GM21381 (cell line): ENCODE results near the gene TIMM29.
A peak's percentile ranks its signal among the peaks of the same experiment; 100 is the strongest.
"Not testable (repeated sequence)": the region's sequence is repeated elsewhere in the genome, so short reads cannot be mapped to it uniquely, and the experiment has no call there.

ENCODE experiments used
- ATAC-seq: cut with Tn5 transposase; IDR thresholded peaks from one replicate; pipeline ENCODE4 v1.9.1; 2021; ENCODE audit warnings: mild to moderate bottlenecking, moderate library complexity; ENCODE audit not compliant: unreplicated experiment

TIMM29 gene

GRCh38 chr19:10936661-10937084, 8.1 kb downstream of the TIMM29 start:
- no peak for ATAC-seq

GRCh38 chr19:10941649-10942048, 13.0 kb downstream of the TIMM29 start:
- not testable (repeated sequence) for ATAC-seq

- not testable (repeated sequence) for ATAC-seq
These were observed 14.8 kb downstream of the TIMM29 start for GRCh38 chr19:10943412-10943811.

- no peak for ATAC-seq
These were observed 16.7 kb downstream of the TIMM29 start for GRCh38 chr19:10945264-10945663.

GRCh38 chr19:10946958-10947657, 18.5 kb downstream of the TIMM29 start:
- no peak for ATAC-seq

GRCh38 chr19:10952809-10953208, 24.2 kb downstream of the TIMM29 start:
- ATAC-seq, result no peak

GRCh38 chr19:10959277-10959968, 30.8 kb downstream of the TIMM29 start:
- not testable (repeated sequence) for ATAC-seq

- peak; percentile 70 for ATAC-seq
These were observed 31.9 kb downstream of the TIMM29 start, which contains the start of gene SMARCA4 for GRCh38 chr19:10960314-10961072. Gene SMARCA4 (plus strand): TSS chr19:10961030. CDS start chr19:10984152, 23,122 bp downstream.

GRCh38 chr19:10961073-10961860, 32.7 kb downstream of the TIMM29 start:
- peak; percentile 30 for ATAC-seq

GRCh38 chr19:10962863-10963262, 34.3 kb downstream of the TIMM29 start:
- no peak for ATAC-seq

GRCh38 chr19:10963865-10964264, 35.3 kb downstream of the TIMM29 start:
- no peak for ATAC-seq

- ATAC-seq, result no peak
These were observed 36.3 kb downstream of the TIMM29 start for GRCh38 chr19:10964903-10965302.

GRCh38 chr19:10965398-10965797, 36.8 kb downstream of the TIMM29 start:
- ATAC-seq, result no peak

GRCh38 chr19:10966809-10967208, 38.2 kb downstream of the TIMM29 start:
- ATAC-seq, result no peak

- no peak for ATAC-seq
These were observed 40.0 kb downstream of the TIMM29 start for GRCh38 chr19:10968527-10969135.

- no peak for ATAC-seq
These were observed 42.6 kb downstream of the TIMM29 start for GRCh38 chr19:10971107-10971726.

- no peak for ATAC-seq
These were observed 46.9 kb downstream of the TIMM29 start for GRCh38 chr19:10975374-10976130.

- ATAC-seq, result no peak
These were observed 47.7 kb downstream of the TIMM29 start for GRCh38 chr19:10976131-10976892.

- ATAC-seq, result no peak
These were observed 49.1 kb downstream of the TIMM29 start for GRCh38 chr19:10977742-10978092.
